ENCODE measurements around the gene GABRD. TPM values are rescaled to one million over a fixed set of nuclear protein-coding genes. Genes with fewer than 3 reads are reported as not detected.

The GABRD gene
- polyA plus RNA-seq, 1 experiment: not detected

GRCh38 chr1:2067393-2067792 is 48.2 kb downstream of the GABRD start:
- ChIA-PET CTCF (no interaction called here), POLR2A (no interaction called here)
- Histone ChIP-seq H3K4me3 (ENCODE audit: low read depth, low read length) (no peak overlapping the region), H3K36me3 (ENCODE audit: control insufficient read depth, insufficient read depth, low read length) (no peaks in the 10 kb centered on the region), H3K27me3 (ENCODE audit: control insufficient read depth, insufficient read depth, low read length) (no peaks in the 10 kb centered on the region)
- DNase-seq (ENCODE audit: low read depth): no peak
- no peak for TF ChIP-seq CTCF (IDR thresholded peaks at IDR 0.05; ENCODE audit: insufficient read depth, low read depth, low read length)

GRCh38 chr1:2067981-2068380 is 48.8 kb downstream of the GABRD start:
- CTCF ChIA-PET: no interaction called here
- no peak for DNase-seq (ENCODE audit: low read depth)
- Histone ChIP-seq H3K27me3 (ENCODE audit: control insufficient read depth, insufficient read depth, low read length) (peaks cover 2% of the 10 kb centered on the region), H3K36me3 (ENCODE audit: control insufficient read depth, insufficient read depth, low read length) (no peaks in the 10 kb centered on the region), H3K4me3 (ENCODE audit: low read depth, low read length) (no peak overlapping the region)
- TF ChIP-seq CTCF (IDR thresholded peaks at IDR 0.05; ENCODE audit: insufficient read depth, low read depth, low read length): no peak
- POLR2A ChIA-PET: no interaction called here

- Histone ChIP-seq H3K4me3 (ENCODE audit: low read depth, low read length) (no peak overlapping the region), H3K36me3 (ENCODE audit: control insufficient read depth, insufficient read depth, low read length) (no peaks in the 10 kb centered on the region), H3K27me3 (ENCODE audit: control insufficient read depth, insufficient read depth, low read length) (peaks cover 6% of the 10 kb centered on the region)
- ChIA-PET CTCF (no interaction called here), POLR2A (no interaction called here)
- TF ChIP-seq CTCF (IDR thresholded peaks at IDR 0.05; ENCODE audit: insufficient read depth, low read depth, low read length): no peak
- no peak for DNase-seq (ENCODE audit: low read depth)
These were observed 49.8 kb downstream of the GABRD start for GRCh38 chr1:2068951-2069350.

GRCh38 chr1:2070016-2070415 is 50.9 kb downstream of the GABRD start:
- ChIA-PET POLR2A (no interaction called here), CTCF (no interaction called here)
- no peak for TF ChIP-seq CTCF (IDR thresholded peaks at IDR 0.05; ENCODE audit: insufficient read depth, low read depth, low read length)
- H3K4me3 ChIP-seq (ENCODE audit: low read depth, low read length): no peak overlapping the region
- H3K27me3 ChIP-seq (ENCODE audit: control insufficient read depth, insufficient read depth, low read length): peaks cover 8% of the 10 kb centered on the region
- H3K36me3 ChIP-seq (ENCODE audit: control insufficient read depth, insufficient read depth, low read length): no peaks in the 10 kb centered on the region
- no peak for DNase-seq (ENCODE audit: low read depth)

- Histone ChIP-seq H3K27me3 (ENCODE audit: control insufficient read depth, insufficient read depth, low read length) (peaks cover 8% of the 10 kb centered on the region), H3K4me3 (ENCODE audit: low read depth, low read length) (no peak overlapping the region), H3K36me3 (ENCODE audit: control insufficient read depth, insufficient read depth, low read length) (no peaks in the 10 kb centered on the region)
- no peak for DNase-seq (ENCODE audit: low read depth)
- no peak for TF ChIP-seq CTCF (IDR thresholded peaks at IDR 0.05; ENCODE audit: insufficient read depth, low read depth, low read length)
- ChIA-PET POLR2A (no interaction called here), CTCF (interaction anchor here (1.8 kb wide), 1 partner anchor 26 kb away, joined by 9 read pairs; no protein-coding TSS in a partner anchor)
These were observed 51.8 kb downstream of the GABRD start for GRCh38 chr1:2070800-2071530.

Data from BJ (cell line).